ENCODE data around the gene PPFIA2.

The PPFIA2 gene

GRCh38 chr12:81337886-81338285 lies 421.3 kb downstream of the PPFIA2 start:
- no peak for TF ChIP-seq CTCF (IDR thresholded peaks at IDR 0.05; ENCODE audit: unreplicated experiment in 3 of 3)
- Mint-ChIP-seq H3K27ac (no peak overlapping the region), H3K4me3 (no peak overlapping the region), H3K27me3 (ENCODE audit: low read depth) (no peaks in the 10 kb centered on the region), H3K4me1 (no peaks in the 10 kb centered on the region), H3K9me3 (no peaks in the 10 kb centered on the region), H3K36me3 (ENCODE audit: low read depth) (no peaks in the 10 kb centered on the region)

- Mint-ChIP-seq H3K9me3 (no peaks in the 10 kb centered on the region), H3K36me3 (ENCODE audit: low read depth) (no peaks in the 10 kb centered on the region), H3K4me3 (no peak overlapping the region), H3K27ac (no peak overlapping the region), H3K4me1 (no peaks in the 10 kb centered on the region), H3K27me3 (ENCODE audit: low read depth) (no peaks in the 10 kb centered on the region)
- no peak for TF ChIP-seq CTCF (IDR thresholded peaks at IDR 0.05; ENCODE audit: unreplicated experiment in 3 of 3)
Measured at GRCh38 chr12:81333812-81334211, 425.3 kb downstream of the PPFIA2 start.

GRCh38 chr12:81332054-81332453 lies 427.1 kb downstream of the PPFIA2 start:
- no peak overlapping the region for H3K27ac Mint-ChIP-seq
- no peak for TF ChIP-seq CTCF (IDR thresholded peaks at IDR 0.05; ENCODE audit: unreplicated experiment in 3 of 3)
- H3K4me1 Mint-ChIP-seq: no peaks in the 10 kb centered on the region
- H3K27me3 Mint-ChIP-seq (ENCODE audit: low read depth): no peaks in the 10 kb centered on the region
- H3K36me3 Mint-ChIP-seq (ENCODE audit: low read depth): no peaks in the 10 kb centered on the region
- H3K9me3 Mint-ChIP-seq: no peaks in the 10 kb centered on the region
- H3K4me3 Mint-ChIP-seq: no peak overlapping the region

DNA sequence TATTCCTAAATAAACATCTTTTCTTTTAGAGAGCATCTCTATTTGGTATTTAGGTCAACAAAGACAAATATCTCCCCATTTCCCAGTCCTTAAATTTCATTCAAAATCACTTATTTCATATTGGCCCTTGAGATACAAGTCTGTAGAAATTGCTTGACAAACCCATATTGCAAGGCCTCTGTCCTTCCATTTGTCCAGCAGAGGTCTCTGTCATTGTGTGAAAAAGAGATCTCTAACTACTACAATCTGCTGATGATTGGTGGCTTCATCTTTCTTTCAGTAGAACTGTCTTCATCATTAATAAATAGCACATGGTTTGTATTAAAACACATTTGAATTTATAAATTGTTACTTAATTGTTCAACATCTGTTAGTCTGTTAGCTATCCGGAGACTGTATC lies 428.7 kb downstream of the PPFIA2 start:
- no peak overlapping the region for H3K27ac Mint-ChIP-seq
- H3K9me3 Mint-ChIP-seq: no peaks in the 10 kb centered on the region
- no peaks in the 10 kb centered on the region for H3K27me3 Mint-ChIP-seq (ENCODE audit: low read depth)
- no peak overlapping the region for H3K4me3 Mint-ChIP-seq
- H3K4me1 Mint-ChIP-seq: no peaks in the 10 kb centered on the region
- no peaks in the 10 kb centered on the region for H3K36me3 Mint-ChIP-seq (ENCODE audit: low read depth)
- no peak for TF ChIP-seq CTCF (IDR thresholded peaks at IDR 0.05; ENCODE audit: unreplicated experiment in 3 of 3)

- Mint-ChIP-seq H3K27me3 (ENCODE audit: low read depth) (no peaks in the 10 kb centered on the region), H3K4me3 (no peak overlapping the region), H3K27ac (no peak overlapping the region), H3K36me3 (ENCODE audit: low read depth) (no peaks in the 10 kb centered on the region), H3K4me1 (no peaks in the 10 kb centered on the region), H3K9me3 (no peaks in the 10 kb centered on the region)
- peak in 1 of 3 experiments; percentile 22 for TF ChIP-seq CTCF (IDR thresholded peaks at IDR 0.05; ENCODE audit: unreplicated experiment in 3 of 3)
Measured at GRCh38 chr12:81329085-81329484, 430.1 kb downstream of the PPFIA2 start.

GRCh38 chr12:81327425-81327824 lies 431.7 kb downstream of the PPFIA2 start:
- Mint-ChIP-seq H3K4me1 (no peaks in the 10 kb centered on the region), H3K4me3 (no peak overlapping the region), H3K9me3 (no peaks in the 10 kb centered on the region), H3K27ac (no peak overlapping the region), H3K36me3 (ENCODE audit: low read depth) (no peaks in the 10 kb centered on the region), H3K27me3 (ENCODE audit: low read depth) (no peaks in the 10 kb centered on the region)
- no peak for TF ChIP-seq CTCF (IDR thresholded peaks at IDR 0.05; ENCODE audit: unreplicated experiment in 3 of 3)

Data from nephron (organoid).